ENCODE data around the gene POLRMT.

Gene POLRMT

DNA sequence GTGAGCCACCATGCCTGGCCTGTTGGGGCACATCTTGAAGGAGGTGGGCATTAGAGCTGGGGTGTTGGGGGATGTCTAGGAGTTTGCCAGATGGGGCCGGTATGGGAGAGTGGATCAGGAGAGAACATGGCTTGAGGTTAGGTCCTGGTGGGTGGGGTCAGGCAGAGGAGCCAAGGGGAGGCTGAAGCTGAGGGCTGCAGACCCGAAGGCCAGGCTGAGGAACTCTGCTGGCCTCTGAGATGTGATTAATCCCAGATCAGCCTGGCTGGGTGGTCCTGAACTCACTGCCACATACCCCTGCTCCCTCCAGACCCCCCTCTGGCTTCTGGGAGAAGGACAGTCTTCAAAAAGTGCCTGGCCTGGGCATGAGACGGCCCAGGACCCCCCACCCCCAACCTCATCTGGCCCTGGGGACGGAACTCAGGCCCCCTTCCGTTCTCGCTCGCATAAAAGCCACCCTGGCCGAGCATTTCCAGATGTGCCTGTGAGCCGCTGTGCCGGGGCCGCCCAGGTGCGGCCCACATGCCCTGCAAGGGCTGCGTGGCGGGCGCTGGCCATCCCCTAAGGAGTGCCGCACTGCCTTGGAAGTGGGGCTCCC lies 45.6 kb upstream of the POLRMT start:
- peak overlapping the region; percentile 49 to 58 for H3K4me3 ChIP-seq (replicated peaks in 1 of 2; ENCODE audit: low read depth in 2 of 2, low read length in 2 of 2)
- TF ChIP-seq, protein P1, sequence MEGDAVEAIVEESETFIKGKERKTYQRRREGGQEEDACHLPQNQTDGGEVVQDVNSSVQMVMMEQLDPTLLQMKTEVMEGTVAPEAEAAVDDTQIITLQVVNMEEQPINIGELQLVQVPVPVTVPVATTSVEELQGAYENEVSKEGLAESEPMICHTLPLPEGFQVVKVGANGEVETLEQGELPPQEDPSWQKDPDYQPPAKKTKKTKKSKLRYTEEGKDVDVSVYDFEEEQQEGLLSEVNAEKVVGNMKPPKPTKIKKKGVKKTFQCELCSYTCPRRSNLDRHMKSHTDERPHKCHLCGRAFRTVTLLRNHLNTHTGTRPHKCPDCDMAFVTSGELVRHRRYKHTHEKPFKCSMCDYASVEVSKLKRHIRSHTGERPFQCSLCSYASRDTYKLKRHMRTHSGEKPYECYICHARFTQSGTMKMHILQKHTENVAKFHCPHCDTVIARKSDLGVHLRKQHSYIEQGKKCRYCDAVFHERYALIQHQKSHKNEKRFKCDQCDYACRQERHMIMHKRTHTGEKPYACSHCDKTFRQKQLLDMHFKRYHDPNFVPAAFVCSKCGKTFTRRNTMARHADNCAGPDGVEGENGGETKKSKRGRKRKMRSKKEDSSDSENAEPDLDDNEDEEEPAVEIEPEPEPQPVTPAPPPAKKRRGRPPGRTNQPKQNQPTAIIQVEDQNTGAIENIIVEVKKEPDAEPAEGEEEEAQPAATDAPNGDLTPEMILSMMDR (IDR thresholded peaks at IDR 0.05; ENCODE audit: low read depth, low read length): no peak
- no peak for DNase-seq (ENCODE audit: low read depth in 2 of 2)

- TF ChIP-seq, protein P1 (IDR thresholded peaks at IDR 0.05; ENCODE audit: low read depth, low read length): no peak
- H3K4me3 ChIP-seq (replicated peaks in 1 of 2; ENCODE audit: low read depth in 2 of 2, low read length in 2 of 2): peak overlapping the region; percentile 72 to 79
- DNase-seq (ENCODE audit: low read depth in 2 of 2): peak in 1 of 2 donors; percentile 51
Measured at GRCh38 chr19:677601-678436, 44.5 kb upstream of the POLRMT start.

GRCh38 chr19:677201-677600 lies 43.9 kb upstream of the POLRMT start:
- TF ChIP-seq, protein P1 (IDR thresholded peaks at IDR 0.05; ENCODE audit: low read depth, low read length): no peak
- peak; percentile 89 to 91 for DNase-seq (ENCODE audit: low read depth in 2 of 2)
- peak overlapping the region; percentile 72 to 79 for H3K4me3 ChIP-seq (replicated peaks in 1 of 2; ENCODE audit: low read depth in 2 of 2, low read length in 2 of 2)

- peak; percentile 43 to 47 for DNase-seq (ENCODE audit: low read depth in 2 of 2)
- H3K4me3 ChIP-seq (replicated peaks in 1 of 2; ENCODE audit: low read depth in 2 of 2, low read length in 2 of 2): peak within 1 kb of the TSS; percentile 72 to 79
- TF ChIP-seq, protein P1 (IDR thresholded peaks at IDR 0.05; ENCODE audit: low read depth, low read length): no peak
Measured at GRCh38 chr19:676339-677105, 43.2 kb upstream of the POLRMT start, which contains the start of gene FSTL3. Gene FSTL3, plus strand, starts transcription at chr19:676392. Its CDS starts 32 bp downstream, at chr19:676424.

DNA sequence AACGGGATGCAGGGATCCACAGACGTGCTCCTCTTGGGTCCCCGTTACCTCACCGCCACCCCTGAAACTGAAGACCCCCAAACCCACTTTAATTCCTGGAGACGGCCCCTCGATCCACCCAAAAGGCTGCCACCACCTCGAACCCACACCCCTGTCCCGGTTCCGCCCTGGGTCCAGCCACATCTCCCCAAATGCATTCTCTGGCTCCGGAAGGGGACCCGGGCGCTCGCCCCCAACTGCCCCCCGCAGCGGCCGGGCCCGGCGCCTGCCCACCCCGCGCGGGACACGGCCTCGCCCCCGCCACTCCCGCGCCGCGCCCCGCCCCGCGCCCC lies 42.6 kb upstream of the POLRMT start:
- peak overlapping the region; percentile 32 to 79 for H3K4me3 ChIP-seq (replicated peaks in 1 of 2; ENCODE audit: low read depth in 2 of 2, low read length in 2 of 2)
- TF ChIP-seq, protein P1 (IDR thresholded peaks at IDR 0.05; ENCODE audit: low read depth, low read length): no peak
- DNase-seq (ENCODE audit: low read depth in 2 of 2): no peak

- TF ChIP-seq, protein P1 (IDR thresholded peaks at IDR 0.05; ENCODE audit: low read depth, low read length): no peak
- H3K4me3 ChIP-seq (replicated peaks in 1 of 2; ENCODE audit: low read depth in 2 of 2, low read length in 2 of 2): no peak overlapping the region
- DNase-seq (ENCODE audit: low read depth in 2 of 2): no peak
Measured at GRCh38 chr19:674282-675151, 41.2 kb upstream of the POLRMT start.

Measured in cardiac fibroblast (primary cell).